ENCODE data around the gene EXOC6B. TPM values are rescaled to one million over a fixed set of nuclear protein-coding genes. Genes with fewer than 3 reads are reported as not detected.
A peak's percentile ranks its signal among the peaks of the same experiment; 100 is the strongest.

The EXOC6B gene
- total RNA-seq, 1 donor, result 40.2 TPM

DNA sequence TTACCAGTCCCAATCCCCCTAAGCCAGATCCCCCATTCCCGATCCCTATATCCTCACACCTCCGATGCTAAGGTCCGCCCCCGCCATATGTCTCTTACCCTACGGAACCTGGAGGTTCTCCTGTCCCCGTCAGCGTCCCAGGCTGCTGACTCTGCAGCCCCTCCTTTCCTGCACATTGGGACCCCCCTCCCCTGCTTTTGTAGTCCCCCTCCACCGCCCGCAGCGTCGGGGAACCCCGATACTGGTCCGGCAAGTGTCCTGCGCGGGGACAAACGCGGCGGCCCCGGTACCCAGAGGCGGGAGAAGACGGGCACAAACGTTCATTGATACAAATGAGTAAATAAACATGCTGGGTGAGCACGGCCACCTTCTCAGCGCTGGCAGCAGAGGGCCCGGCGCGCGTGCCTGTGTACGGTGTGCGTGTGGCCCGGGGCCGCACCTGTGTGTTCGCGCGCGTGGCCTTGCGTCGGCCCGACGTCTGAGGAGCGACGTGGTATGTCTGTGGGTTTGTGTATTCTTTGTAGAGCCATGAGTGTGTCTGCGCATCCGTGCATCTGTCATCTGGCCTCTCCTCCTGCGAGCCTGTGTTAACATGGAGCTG, 676.2 kb downstream of the EXOC6B start:
- H3K4me3 ChIP-seq (ENCODE audit: low read depth, low read length), result peak overlapping the region; percentile 49
- no peak for DNase-seq (ENCODE audit: low read depth)
- TF ChIP-seq, protein P1, sequence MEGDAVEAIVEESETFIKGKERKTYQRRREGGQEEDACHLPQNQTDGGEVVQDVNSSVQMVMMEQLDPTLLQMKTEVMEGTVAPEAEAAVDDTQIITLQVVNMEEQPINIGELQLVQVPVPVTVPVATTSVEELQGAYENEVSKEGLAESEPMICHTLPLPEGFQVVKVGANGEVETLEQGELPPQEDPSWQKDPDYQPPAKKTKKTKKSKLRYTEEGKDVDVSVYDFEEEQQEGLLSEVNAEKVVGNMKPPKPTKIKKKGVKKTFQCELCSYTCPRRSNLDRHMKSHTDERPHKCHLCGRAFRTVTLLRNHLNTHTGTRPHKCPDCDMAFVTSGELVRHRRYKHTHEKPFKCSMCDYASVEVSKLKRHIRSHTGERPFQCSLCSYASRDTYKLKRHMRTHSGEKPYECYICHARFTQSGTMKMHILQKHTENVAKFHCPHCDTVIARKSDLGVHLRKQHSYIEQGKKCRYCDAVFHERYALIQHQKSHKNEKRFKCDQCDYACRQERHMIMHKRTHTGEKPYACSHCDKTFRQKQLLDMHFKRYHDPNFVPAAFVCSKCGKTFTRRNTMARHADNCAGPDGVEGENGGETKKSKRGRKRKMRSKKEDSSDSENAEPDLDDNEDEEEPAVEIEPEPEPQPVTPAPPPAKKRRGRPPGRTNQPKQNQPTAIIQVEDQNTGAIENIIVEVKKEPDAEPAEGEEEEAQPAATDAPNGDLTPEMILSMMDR (IDR thresholded peaks at IDR 0.05; ENCODE audit: insufficient read depth, low read depth, low read length), result no peak

- peak overlapping the region; percentile 61 for H3K4me3 ChIP-seq (ENCODE audit: low read depth, low read length)
- peak; percentile 17 for DNase-seq (ENCODE audit: low read depth)
- TF ChIP-seq, protein P1 (IDR thresholded peaks at IDR 0.05; ENCODE audit: insufficient read depth, low read depth, low read length), result no peak
Measured at GRCh38 chr2:72148837-72149555, 676.8 kb downstream of the EXOC6B start.

GRCh38 chr2:72148003-72148836, 677.6 kb downstream of the EXOC6B start:
- peak overlapping the region; percentile 61 for H3K4me3 ChIP-seq (ENCODE audit: low read depth, low read length)
- no peak for DNase-seq (ENCODE audit: low read depth)
- TF ChIP-seq, protein P1 (IDR thresholded peaks at IDR 0.05; ENCODE audit: insufficient read depth, low read depth, low read length), result no peak

GRCh38 chr2:72147303-72147971, 678.4 kb downstream of the EXOC6B start, which contains the start of gene CYP26B1:
Gene CYP26B1, minus strand, starts transcription at chr2:72147862. Its CDS starts 28 bp downstream, at chr2:72147834.
- no peak for DNase-seq (ENCODE audit: low read depth)
- H3K4me3 ChIP-seq (ENCODE audit: low read depth, low read length), result peak within 1 kb of the TSS; percentile 61
- TF ChIP-seq, protein P1 (IDR thresholded peaks at IDR 0.05; ENCODE audit: insufficient read depth, low read depth, low read length), result no peak

DNA sequence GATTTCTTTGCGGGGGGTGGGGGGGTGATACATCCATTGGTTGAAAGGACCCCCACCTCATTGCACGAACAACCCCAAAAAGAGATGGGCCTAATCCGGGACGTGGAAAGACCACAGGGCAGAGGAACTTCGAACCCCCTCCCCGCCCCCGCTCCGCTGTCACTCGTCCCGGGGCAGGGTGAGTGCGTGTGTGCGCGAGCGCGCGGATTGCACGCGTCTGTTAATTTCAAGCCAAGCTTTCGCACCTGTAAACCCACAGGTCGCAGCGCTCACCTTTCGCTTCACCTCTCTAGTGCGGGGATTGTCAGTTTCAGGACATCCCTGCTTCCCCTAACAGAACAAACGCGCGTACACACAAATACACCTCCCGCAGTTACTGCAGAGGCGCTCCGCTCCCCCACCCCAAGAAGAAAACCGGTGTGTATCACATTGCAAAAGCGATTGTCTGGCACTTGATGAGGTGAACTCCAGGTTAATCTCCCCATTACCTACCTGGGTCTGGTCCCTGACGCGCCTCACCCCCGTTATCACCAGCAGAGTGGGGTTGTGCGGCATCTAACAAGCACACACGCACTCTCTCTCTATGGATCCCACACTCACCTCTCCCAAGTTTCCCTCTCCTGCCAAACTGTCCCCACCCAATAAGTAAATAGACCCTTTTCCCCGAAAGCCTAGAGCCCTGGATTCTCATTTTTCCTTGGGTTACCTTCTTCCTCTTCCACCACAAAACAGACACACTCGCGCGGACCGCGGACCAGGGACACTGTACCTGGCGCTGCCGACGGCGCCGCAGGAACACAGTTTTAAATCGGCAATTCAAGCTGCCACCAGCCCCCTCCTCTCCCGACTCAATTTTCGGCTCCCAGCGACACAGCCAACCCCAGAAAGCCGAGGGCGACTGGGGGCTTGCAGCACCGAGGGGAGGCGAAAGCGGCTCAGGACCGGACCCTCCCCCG, 679.2 kb downstream of the EXOC6B start:
- peak overlapping the region; percentile 34 for H3K4me3 ChIP-seq (ENCODE audit: low read depth, low read length)
- DNase-seq (ENCODE audit: low read depth), result no peak
- TF ChIP-seq, protein P1 (IDR thresholded peaks at IDR 0.05; ENCODE audit: insufficient read depth, low read depth, low read length), result no peak
